OCI-LY7 (cell line): ENCODE results near the gene SHOC2.

Experiments
- CTCF ChIP-seq: fragments of 200-600 bp; sonication (generic); conservative IDR thresholded peaks from 2 replicates; pipeline ENCODE4 v1.5.1; 2014; ENCODE audit warnings: mild to moderate bottlenecking, antibody characterized with exemption, low read length, moderate library complexity, mixed read lengths
- EZH2phosphoT487 ChIP-seq: fragments of 200-600 bp; sonication (generic); IDR thresholded peaks from 2 replicates; pipeline ENCODE4 v1.6.1; 2018; ENCODE audit warnings: low read depth, borderline replicate concordance, mild to moderate bottlenecking, mixed run types, antibody characterized with exemption, low read length, moderate library complexity, mixed read lengths

- no peak for TF ChIP-seq CTCF
- no peak for TF ChIP-seq EZH2phosphoT487
Measured at GRCh38 chr10:110972231-110973134, 53.1 kb downstream of the SHOC2 start.
